ENCODE data around the gene MLLT1. TPM values are rescaled to one million over a fixed set of nuclear protein-coding genes. Genes with fewer than 3 reads are reported as not detected.

Gene MLLT1
- total RNA-seq, 1 donor from 2014 or later: 8.6 TPM

GRCh38 chr19:6276447-6276846, 3.3 kb downstream of the MLLT1 start:
- DNase-seq (ENCODE audit: low spot score in 2 of 2) (no peak), FAIRE-seq (no peak)

GRCh38 chr19:6275170-6275744, 4.5 kb downstream of the MLLT1 start:
- no peak for FAIRE-seq
- no peak for DNase-seq (ENCODE audit: low spot score in 2 of 2)

GRCh38 chr19:6274756-6275155, 5.0 kb downstream of the MLLT1 start:
- DNase-seq (ENCODE audit: low spot score in 2 of 2) (no peak), FAIRE-seq (no peak)

GRCh38 chr19:6273701-6274601, 5.8 kb downstream of the MLLT1 start:
- FAIRE-seq (no peak), DNase-seq (ENCODE audit: low spot score in 2 of 2) (peak; percentile 57 to 78)

- DNase-seq (ENCODE audit: low spot score in 2 of 2): no peak
- FAIRE-seq: no peak
Measured at GRCh38 chr19:6272913-6273600, 6.7 kb downstream of the MLLT1 start.

GRCh38 chr19:6272411-6272791, 7.4 kb downstream of the MLLT1 start:
- DNase-seq (ENCODE audit: low spot score in 2 of 2) (no peak), FAIRE-seq (no peak)

GRCh38 chr19:6271721-6272410, 7.9 kb downstream of the MLLT1 start:
- FAIRE-seq (no peak), DNase-seq (ENCODE audit: low spot score in 2 of 2) (peak; percentile 51 to 69)

- DNase-seq (ENCODE audit: low spot score in 2 of 2) (no peak), FAIRE-seq (no peak)
Measured at GRCh38 chr19:6271251-6271650, 8.5 kb downstream of the MLLT1 start.

- no peak for FAIRE-seq
- no peak for DNase-seq (ENCODE audit: low spot score in 2 of 2)
Measured at GRCh38 chr19:6270822-6271221, 9.0 kb downstream of the MLLT1 start.

GRCh38 chr19:6270076-6270745, 9.6 kb downstream of the MLLT1 start:
- FAIRE-seq: no peak
- DNase-seq (ENCODE audit: low spot score in 2 of 2): no peak

GRCh38 chr19:6269101-6269886, 10.5 kb downstream of the MLLT1 start:
- FAIRE-seq (no peak), DNase-seq (ENCODE audit: low spot score in 2 of 2) (no peak)

- FAIRE-seq (no peak), DNase-seq (ENCODE audit: low spot score in 2 of 2) (no peak)
Measured at GRCh38 chr19:6268382-6268771, 11.4 kb downstream of the MLLT1 start.

GRCh38 chr19:6267552-6268381, 12.0 kb downstream of the MLLT1 start:
- no peak for FAIRE-seq
- no peak for DNase-seq (ENCODE audit: low spot score in 2 of 2)

GRCh38 chr19:6264803-6265202, 15.0 kb downstream of the MLLT1 start:
- DNase-seq (ENCODE audit: low spot score in 2 of 2) (no peak), FAIRE-seq (no peak)

GRCh38 chr19:6263735-6264444, 15.9 kb downstream of the MLLT1 start:
- FAIRE-seq: no peak

GRCh38 chr19:6263306-6263705, 16.5 kb downstream of the MLLT1 start:
- no peak for DNase-seq (ENCODE audit: low spot score in 2 of 2)
- no peak for FAIRE-seq

More at GRCh38 chr19:6263735-6264444, 15.9 kb downstream of the MLLT1 start:
- no peak for DNase-seq (ENCODE audit: low spot score in 2 of 2)

GRCh38 chr19:6262519-6262918, 17.3 kb downstream of the MLLT1 start:
- DNase-seq (ENCODE audit: low spot score in 2 of 2) (no peak), FAIRE-seq (no peak)

- FAIRE-seq (no peak), DNase-seq (ENCODE audit: low spot score in 2 of 2) (no peak)
Measured at GRCh38 chr19:6261883-6262282, 17.9 kb downstream of the MLLT1 start.

All from frontal cortex (tissue), 4 donors.